Bronchus fibroblast of lung (primary cell): ENCODE data around the gene GOLGA6C. TPM values are rescaled to one million over a fixed set of nuclear protein-coding genes. Genes with fewer than 3 reads are reported as not detected.

ENCODE experiments used
- total RNA-seq: library from RNA; depleted of rRNA; stranded (reverse); fragments of >200 nt; gene quantifications from 2 replicates; pipeline ENCODE4 v1.2.3, GENCODE V29; 2015

Gene GOLGA6C, protein sequence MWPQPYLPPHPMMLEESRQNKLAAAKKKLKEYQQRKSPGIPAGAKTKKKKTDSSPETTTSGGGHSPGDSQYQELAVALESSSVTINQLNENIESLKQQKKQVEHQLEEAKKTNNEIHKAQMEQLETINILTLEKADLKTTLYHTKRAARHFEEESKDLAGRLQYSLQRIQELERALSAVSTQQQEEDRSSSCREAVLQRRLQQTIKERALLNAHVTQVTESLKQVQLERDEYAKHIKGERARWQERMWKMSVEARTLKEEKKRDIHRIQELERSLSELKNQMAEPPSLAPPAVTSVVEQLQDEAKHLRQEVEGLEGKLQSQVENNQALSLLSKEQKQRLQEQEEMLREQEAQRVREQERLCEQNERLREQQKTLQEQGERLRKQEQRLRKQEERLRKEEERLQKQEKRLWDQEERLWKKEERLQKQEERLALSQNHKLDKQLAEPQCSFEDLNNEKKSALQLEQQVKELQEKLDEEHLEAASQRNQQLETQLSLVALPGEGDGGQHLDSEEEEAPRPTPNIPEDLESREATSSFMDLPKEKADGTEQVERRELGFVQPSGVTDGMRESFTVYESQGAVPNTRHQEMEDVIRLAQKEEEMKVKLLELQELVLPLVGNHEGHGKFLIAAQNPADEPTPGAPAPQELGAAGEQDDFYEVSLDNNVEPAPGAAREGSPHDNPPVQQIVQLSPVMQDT
- total RNA-seq = not detected in 2 replicates

DNA sequence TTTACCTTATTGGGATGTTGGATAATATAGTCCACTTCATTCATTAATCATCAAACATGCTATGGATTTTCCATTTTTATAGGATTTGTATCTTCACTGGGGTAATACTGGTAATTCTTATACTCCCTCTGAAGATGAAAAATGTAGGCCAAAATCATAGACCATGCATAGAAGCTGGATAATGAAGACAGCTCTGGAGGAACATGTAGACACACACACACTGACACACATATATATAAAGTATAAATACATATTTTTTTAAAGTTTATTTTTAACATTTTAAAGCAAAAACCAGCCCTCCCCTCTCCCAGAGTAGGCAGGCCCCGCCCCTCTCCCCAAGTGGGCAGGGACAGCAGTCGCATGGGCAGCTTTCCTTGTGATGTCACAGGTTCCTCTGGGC lies at the start of gene GOLGA6C:
TSS of gene GOLGA6C (plus strand) at position 301 of the 400 bp plus-strand sequence. CDS start 265 bp downstream, outside the sequence.

DNA sequence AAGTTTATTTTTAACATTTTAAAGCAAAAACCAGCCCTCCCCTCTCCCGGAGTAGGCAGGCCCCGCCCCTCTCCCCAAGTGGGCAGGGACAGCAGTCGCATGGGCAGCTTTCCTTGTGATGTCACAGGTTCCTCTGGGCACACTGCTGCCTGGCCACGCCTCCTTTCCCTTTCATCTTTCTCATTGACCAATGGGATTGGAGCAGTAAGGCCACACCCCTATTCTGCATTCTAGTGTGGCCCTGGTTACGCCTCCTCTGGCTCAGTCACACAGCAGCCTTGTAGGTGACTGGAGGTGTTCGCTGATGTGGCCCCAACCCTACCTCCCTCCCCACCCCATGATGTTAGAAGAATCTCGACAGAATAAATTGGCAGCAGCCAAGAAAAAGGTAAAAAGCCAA lies 24.4 kb downstream of the GOLGA6C start, which contains the start of gene GOLGA6D:
TSS of gene GOLGA6D (plus strand) at position 264 of the 400 bp plus-strand sequence. CDS start at position 305, 41 bp downstream.

Other genes with a start within 250 kb of the GOLGA6C start
- 21.7 and 26.1 TPM in 2 replicates for gene PPCDC, start 234.7 kb upstream of the GOLGA6C start, total RNA-seq
- gene C15orf39, start 56.5 kb upstream of the GOLGA6C start, total RNA-seq = 4.3 and 7.4 TPM in 2 replicates
- not detected in 2 replicates for gene GOLGA6D, start 24.5 kb downstream of the GOLGA6C start, total RNA-seq
- gene COMMD4, start 77.7 kb downstream of the GOLGA6C start, total RNA-seq = 165 and 174 TPM in 2 replicates
- gene NEIL1, start 88.7 kb downstream of the GOLGA6C start, total RNA-seq = 2.1 and 6.7 TPM in 2 replicates
- 61.2 and 63.0 TPM in 2 replicates for gene MAN2C1, start 110.3 kb downstream of the GOLGA6C start, total RNA-seq
- 30.0 and 36.1 TPM in 2 replicates for gene SIN3A, start 193.4 kb downstream of the GOLGA6C start, total RNA-seq